GM21786 (cell line): ENCODE results near the gene ZDHHC14.

Experiments used
- ATAC-seq: cut with Tn5 transposase; IDR thresholded peaks from one replicate; pipeline ENCODE4 v1.9.1; 2021; ENCODE audit not compliant: unreplicated experiment

The ZDHHC14 gene

DNA sequence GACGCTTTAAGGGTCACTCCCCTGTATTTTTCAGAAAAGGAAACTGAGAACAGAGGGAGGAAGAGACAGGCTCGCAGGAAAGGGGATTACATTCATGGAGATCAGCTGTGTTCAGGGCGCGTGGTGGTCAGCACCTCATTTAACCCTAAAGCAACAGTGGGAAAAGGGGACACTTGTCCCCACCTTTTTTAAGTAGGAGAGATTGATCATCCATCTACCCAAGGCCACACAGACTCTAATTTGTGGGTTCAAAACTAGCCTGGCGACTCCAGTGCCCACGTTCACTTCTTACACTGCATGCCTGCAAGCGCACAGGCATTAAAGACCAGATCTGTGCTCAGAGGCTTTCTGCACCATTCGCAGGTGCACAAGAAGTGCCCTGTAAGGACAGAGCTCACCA, 274.1 kb downstream of the ZDHHC14 start:
- no peak for ATAC-seq

DNA sequence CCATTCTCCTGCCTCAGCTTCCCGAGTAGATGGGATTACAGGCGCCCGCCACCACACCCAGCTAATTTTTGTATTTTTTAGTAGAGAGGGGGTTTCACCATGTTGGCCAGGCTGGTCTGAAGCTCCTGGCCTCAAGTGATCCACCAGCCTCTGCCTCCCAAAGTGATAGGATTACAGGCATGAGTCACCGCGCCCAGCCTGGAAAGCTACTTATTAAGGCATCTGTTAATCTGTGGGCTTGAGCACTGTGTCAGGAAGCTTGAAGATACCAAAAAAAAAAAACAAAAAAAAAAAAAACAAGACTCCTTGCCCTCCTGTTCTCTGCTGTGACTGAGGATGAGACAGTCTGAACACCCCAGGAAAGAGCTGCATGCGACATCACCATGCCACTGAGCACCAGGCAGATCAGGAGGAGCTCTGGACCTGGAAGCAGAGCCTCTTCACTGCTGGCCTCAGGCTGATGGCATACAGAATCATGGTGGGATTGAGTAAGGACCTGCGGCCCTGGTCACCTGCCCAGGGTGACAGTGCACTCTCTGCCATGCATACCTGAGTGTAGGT, 275.5 kb downstream of the ZDHHC14 start:
- no peak for ATAC-seq

DNA sequence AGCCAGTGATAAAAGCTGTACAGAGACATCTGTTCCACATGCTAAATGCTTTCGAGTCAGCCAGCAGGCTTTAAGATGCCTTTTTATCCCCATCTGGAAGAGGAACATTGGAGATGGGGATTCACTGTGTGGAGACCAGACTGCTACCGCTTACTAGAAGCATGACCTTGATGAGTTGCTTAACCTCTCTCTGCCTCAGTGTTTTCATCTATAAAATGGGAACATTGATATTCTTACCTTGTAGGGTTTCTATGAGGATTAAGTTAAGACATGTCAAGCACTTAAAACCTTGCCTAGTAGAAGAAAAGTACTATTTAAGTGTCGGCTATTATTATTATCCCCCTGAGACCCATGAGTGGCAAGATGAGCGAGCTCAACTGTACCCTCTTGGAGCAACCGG, 276.8 kb downstream of the ZDHHC14 start:
- ATAC-seq: no peak

DNA sequence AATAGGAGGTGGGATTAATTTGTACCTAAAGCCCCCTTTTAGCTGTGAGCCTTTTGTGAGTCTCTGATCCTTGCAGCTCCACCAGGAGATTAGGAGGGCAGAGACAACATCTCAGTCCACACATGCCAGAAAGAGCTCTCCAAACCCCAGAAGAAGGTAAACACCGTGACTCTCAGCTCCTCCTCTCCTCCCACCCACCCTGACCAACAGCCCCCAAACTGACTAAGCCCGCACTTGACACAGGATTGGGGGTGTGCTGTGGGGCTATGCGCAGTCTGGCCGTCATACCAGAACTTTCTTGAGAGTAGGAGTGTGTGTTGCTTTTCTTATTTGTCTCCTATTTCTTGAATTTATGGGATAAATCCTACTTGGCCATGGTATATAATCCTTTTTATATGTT, 277.3 kb downstream of the ZDHHC14 start:
- no peak for ATAC-seq

DNA sequence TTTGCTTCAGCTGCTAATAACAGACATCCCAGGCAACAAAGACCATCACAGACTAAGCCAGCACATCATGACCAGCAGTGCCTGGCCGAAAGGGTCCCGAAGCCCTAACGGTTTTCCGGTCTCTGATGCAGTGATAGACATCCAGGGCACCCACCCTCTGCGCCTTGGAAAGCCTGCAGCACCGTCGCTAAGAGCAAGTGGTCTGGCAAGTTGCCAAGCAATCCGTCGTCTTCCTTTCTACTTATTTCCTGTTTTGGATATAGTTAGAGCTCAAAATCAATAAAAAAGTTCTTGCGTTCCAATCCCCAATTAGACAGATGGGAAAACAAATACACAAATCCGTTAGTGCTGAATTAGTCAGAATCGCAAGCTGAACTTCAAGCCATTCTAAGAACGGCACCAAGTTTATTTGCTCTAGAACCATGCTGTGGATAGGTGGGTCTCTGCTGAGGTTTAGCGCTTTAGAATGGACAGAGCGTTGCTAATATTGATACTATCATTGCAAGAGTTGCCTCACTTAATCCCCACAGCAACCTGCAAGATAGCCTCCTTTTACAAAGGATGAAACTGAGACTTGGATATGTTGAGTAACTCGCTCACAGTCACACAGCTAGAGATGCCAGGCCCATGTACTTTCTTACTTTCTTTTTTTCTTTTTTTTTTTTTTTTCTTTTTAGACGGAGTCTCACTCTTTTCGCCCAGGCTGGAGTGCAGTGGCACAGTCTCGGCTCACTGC, 278.7 kb downstream of the ZDHHC14 start:
- ATAC-seq: no peak

DNA sequence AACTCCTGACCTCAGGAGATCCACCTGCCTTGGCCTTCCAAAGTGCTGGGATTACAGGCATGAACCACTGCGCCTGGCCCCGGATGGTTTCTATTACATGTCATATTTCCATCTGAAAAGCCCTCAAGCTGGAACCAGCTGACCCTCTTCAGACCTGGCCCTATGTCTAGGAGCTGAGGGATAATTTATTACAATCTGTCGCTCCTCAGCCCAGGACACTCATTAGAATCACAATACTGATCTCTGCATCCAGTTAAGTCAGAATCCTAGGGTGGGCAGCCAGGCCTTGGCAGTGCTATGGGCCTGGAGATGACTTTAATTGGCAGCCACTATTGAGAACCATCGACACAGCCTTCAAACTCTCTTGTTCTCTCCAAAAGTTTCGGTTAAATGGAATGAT, 279.4 kb downstream of the ZDHHC14 start:
- no peak for ATAC-seq

DNA sequence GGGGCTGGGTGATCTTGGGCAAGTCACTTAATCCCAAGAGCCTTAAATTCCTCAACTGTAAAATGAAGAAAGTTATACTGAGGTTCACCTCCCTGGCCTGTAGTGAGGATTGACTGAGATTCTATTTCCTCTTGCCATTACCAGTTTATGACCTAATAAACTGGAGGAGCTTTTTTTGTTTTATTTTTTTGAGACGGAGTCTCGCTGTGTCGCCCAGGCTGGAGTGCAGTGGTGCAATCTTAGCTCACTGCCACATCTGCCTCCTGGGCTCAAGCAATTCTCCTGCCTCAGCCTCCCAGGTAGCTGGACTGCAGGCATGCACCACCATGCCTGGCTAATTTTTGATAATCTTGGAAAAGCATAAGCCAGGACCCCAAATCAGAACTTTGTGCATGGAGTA, 280.7 kb downstream of the ZDHHC14 start:
- ATAC-seq: no peak

DNA sequence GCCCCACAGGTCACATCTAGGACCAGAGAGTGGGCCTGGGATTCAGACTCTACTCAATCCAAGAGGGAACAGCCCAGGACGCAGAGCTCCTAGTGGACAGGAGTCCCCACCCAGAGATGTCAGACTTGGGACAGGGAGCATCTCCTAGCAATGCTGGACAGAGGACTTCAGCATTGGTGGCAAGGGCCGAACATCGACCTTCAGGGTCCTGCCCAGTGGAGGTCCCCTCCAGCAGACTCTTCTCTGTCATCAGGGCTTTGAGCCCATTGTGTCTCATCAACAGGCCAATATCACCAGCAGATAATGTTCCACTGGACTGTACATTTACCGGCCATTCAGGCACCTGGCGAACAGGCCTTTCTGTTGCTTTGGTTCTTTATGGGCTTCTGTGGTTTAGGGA, 282.3 kb downstream of the ZDHHC14 start:
- no peak for ATAC-seq

DNA sequence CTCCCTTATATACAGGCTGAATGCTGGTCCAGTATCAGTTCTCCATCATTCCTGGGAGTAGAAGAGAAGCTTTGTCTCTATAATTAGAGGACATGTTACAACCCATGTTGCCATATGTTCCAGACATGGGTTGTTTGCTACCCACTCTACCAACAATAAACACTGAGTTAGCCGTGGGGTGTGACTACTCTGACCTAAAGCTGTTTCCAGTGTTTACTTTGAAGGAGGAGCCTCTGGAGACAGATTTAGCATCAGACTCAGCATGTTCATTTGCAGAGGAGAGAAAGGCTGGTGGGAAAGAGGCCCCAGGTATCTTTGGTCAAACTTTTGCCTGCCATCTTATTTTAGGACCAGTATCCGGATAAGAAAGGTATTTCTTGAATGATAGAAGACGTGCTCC, 284.2 kb downstream of the ZDHHC14 start:
- ATAC-seq: no peak

DNA sequence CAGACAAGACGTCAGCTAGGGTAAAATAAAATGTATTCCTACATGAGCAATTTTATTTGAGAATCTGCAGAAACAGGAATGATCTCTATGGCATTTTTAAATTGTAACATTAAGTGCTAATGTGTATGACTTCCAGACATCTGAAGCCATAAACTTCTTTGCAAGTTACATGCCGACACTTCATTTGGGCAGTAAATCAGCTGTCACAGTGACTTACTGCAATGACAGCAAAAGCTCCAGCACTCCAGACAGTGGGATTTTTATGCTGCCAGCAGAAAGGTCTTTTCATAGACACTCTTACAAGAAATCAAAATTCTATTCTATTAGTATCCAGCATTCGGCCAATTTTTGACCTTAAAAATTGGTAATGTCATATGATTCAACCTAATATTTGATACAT, 285.7 kb downstream of the ZDHHC14 start:
- ATAC-seq: no peak

DNA sequence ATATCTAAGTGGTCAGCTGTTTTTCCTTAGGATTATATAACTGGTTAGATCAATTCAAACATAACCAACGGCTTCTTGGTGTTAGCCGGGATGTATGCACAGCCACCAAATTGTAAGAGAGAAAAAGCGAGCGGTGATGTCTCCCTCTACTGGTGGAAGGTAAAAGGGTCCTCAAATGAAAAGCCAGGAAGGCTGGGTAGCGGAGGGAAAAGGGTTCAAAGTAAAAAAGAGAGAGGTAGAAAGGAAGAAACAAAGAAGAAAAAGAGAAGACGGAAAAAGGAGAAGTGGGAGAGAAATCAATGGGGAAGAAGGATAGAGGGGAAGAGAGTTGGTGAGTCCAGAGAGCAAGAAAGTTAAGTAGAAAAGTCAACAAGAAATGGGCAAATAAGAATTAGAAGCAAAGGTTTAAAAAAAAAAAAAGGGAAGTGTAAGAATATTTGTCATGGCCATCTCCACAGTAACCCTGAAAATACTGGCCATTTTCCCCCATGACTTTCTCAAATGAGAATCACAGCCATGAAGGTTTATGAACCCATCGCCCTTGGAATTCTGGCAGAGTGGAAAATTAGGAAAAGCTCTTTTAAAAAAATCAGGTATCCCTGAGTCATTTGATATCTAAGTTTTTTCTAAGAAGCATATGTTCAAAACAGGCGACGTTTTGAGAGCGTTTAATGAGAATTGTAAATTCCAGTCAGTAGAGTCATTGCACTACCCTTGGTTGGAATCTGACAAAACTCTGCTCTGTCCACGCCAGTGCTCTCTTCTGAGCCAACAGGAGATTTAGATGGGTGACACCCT, 286.4 kb downstream of the ZDHHC14 start:
- no peak for ATAC-seq

DNA sequence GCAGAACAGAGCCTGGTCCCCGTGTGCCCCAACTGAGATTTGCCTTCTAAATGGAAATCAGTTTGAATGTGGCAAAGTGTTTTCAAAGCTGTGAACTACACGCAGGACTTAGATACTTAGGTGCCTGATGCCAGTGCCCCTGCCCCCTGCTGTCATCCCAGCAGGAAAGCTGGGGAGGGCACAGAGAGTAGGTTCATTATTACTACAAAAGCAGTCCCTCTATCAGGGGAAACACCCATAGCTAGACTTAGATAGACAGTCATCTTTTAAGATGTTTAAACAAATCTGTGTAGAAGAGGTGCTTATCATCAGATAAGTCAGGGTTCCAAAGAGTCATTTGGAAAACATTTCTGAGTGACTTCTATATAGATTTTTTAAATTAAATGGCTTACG, 287.0 kb downstream of the ZDHHC14 start:
- ATAC-seq: no peak

DNA sequence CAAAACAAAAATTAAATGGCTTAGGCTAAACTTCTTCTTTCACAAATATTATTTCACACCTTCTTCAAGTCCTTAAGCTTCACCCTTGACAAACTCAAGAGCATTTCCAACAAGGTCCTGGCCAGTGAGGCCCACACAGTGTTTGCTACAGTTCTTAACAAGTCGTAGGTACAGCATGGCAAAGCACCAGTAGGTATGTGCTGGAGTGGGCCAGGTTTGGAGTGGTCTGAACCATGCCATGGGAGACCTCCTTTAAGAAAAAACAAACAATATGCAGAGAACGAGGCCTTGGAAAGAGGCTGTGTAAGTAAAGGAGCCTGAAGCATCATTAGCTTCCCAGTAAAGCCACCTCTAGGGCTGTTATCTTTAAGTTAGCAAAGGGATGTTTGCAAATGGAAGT, 287.7 kb downstream of the ZDHHC14 start:
- no peak for ATAC-seq

DNA sequence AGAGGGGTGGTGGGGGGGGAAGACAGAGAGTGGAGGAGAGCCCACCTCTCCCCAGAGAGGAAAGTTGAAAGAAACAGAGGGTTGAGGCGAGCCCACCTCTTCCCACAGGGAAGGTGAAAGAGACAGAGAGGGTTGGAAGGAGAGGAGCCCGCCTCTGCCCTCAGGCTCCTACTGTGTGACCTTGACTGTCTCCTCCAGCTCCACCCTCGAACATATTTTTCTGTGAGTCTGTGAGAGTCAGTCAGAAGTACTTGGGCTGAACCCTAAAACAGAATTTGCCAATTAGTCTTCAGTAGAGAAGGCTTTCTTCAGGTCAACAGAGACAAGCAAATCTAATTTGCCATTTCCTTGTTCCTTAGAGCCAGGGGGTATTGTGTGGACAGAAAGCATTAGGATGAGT, 288.3 kb downstream of the ZDHHC14 start:
- no peak for ATAC-seq

DNA sequence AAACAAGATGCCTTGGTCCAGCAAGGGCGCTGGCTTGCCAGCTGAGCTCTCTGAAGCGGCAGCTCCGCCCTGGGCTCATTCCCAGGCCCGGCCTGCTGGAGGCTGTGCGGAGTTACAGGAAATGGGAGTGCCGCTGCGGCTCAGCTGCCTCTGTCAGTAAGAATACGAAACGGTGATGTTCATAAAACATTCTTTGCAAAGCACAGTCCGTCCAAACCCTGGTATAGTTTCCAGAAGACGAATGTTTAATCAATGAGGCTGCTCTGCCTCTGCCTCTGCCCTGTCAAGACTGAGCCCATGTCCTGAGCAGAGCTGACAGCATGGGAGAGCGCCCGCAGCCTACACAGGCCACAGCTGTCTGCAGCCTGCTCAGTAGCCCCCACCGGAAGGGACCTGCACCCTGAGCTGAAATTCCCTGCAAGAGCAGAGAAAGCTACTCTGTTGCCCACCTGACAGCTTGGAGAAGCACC, 288.8 kb downstream of the ZDHHC14 start:
- ATAC-seq: no peak

DNA sequence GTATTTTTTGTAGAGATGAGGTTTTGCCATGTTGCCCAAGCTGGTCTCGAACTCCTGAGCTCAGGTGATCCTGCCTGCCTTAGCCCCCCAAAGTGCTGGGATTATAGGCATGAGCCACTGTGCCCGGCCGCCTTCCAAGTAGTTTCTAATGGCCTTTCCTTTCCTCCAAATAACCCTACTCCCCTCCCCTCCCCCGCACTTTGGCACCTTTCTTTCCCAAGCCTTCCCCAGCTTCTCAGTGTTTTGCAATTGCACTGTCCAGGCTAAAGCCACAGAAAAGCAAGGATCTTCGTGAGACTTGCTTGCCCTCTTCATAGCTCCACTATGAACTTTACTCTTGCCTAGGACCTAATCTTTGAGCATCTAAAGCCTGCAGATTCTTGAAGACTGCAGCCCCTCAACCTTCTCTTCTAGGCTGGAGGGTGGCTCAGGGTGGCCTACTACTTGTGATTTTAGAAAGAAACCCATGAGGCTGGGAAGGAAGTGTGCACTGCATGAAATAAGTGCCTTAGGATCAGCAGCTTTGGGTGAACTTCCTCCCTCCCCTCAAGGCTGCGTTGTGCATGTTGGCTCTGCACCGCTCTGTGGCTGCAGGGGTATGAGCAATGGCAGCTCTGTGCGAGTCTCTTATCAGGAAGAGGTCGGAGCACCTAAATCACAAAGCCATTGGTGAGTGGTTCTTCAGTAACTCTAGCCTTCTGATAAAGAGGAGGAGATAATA, 289.6 kb downstream of the ZDHHC14 start:
- no peak for ATAC-seq

DNA sequence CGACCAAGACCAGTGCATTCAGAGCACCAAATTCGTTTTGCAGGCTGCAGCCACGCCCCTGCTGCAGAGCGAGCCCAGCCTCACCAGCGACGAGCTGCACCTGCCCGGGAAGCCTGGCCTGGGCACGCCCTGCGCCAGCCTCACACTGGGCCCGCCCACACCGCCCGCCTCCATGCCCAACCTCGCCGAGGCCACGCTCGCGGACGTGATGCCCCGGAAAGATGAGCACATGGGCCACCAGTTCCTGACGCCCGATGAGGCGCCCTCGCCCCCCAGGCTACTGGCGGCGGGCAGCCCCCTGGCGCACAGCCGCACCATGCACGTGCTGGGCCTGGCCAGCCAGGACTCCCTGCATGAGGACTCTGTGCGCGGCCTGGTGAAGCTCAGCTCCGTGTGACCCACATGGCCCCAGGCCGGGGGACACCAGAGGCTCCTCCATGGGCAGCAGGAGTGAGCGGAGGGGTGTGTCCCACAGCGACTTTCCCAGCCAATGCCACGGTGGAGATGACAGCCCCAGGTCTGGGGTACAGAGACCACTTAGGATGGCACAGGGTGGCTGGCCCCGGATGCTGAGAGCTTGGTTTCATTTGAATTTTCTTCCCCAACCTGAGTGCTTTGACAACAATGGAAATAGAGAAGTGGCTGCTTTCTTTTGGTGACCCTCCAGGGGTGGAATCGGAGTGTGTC, 291.9 kb downstream of the ZDHHC14 start:
- ATAC-seq: no peak

DNA sequence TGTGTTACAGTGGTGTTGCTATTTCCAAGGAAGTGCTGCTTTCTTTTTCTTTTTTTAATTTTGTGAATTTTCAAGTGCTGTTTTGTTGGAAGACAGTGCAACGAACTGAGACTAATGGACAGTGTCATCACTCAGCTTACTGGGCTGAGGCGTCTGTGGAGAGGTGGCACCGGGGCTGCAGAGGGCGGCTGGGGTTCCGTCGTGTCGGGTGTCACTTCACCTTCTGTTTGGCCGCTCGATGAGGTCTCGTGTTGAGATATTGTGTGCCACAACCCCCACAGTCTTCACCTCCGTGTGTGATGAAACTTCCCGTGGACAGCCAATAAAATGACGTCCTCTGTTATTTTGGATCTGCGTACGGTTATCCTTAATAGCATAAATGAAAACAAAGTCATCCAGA, 292.6 kb downstream of the ZDHHC14 start:
- ATAC-seq: no peak

DNA sequence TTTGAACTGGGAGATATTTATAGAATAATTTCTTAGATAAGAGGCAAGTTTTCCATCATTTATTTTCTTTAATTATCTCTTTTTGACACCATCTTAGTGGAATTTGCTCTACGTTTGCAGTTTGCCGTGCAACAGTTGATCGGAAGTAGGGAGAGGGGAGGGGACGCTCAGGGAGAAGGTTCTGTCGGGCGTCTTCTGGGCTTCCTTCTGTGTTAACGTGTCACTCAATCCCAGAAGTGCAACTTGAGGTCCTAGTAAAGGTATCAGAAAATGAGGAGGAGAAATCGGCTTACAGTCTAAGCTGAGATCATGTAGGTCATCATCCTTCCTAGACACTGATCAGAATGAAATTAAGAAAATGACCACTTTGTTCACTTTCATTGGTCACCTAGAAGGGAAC, 293.1 kb downstream of the ZDHHC14 start:
- ATAC-seq: no peak

DNA sequence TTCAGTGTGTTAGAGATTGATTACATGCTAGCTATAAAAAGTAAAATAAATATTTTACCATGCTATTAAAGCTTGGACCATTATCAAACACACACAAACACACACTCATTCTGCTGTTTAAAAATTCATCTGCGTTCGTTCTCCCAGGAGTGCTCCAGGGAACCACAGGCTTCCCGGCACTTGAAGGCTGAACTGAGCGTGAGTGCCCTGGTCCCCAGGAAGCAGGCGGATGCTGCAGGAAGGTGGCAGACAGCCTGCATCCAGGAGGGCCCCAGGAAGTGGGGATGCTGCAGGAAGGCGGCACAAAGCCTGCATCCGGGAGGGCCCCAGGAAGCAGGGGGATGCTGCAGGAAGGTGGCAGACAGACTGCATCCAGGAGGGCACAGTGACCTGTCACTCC, 294.8 kb downstream of the ZDHHC14 start:
- no peak for ATAC-seq

DNA sequence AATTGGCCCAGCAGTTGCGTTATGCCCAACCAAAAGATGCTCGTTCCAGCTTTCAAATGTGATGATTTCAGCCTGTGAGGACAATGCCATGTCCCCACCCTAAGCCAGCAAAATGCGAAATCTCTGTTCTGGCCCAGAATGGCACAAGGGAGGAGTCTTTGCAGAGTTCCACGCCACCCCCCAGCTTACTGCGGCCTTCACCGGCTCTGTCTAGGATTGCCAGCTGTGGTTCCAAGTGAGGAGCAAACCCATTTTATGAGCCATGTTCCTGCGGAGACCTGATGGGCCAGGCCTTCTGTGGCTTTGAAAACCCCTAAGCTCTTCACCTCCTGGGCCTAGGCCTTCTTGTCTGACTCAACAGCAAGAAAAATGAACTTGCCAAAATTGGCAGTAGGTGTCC, 295.3 kb downstream of the ZDHHC14 start:
- no peak for ATAC-seq
